Stimulated activated CD4-positive, alpha-beta T cell treated with anti-CD3 and anti-CD28 coated beads, Interleukin-2, amount 100 ng/mL, for 4 hours (primary cell): ENCODE results near the gene CLIC3.

Experiments used
- DNase-seq: peaks from one replicate; pipeline ENCODE4 v3.0.0-alpha.2; 2020; ENCODE audit warnings: low read depth

CLIC3 gene

GRCh38 chr9:136951541-136952320 is 44.6 kb downstream of the CLIC3 start, which contains the start of gene LCN12:
TSS of gene LCN12 (plus strand) at chr9:136952273. CDS start at chr9:136952328, 55 bp downstream.
- no peak for DNase-seq

GRCh38 chr9:136950656-136951276 is 45.6 kb downstream of the CLIC3 start:
- no peak for DNase-seq

- peak; percentile 93 for DNase-seq
Observed at GRCh38 chr9:136949817-136950655, 46.3 kb downstream of the CLIC3 start.

- DNase-seq: no peak
Observed at GRCh38 chr9:136949239-136949816, 47.0 kb downstream of the CLIC3 start.

- DNase-seq: no peak
Observed at GRCh38 chr9:136947955-136948510, 48.3 kb downstream of the CLIC3 start.

GRCh38 chr9:136947028-136947891 is 49.1 kb downstream of the CLIC3 start:
- DNase-seq: no peak

GRCh38 chr9:136946228-136947027 is 49.9 kb downstream of the CLIC3 start:
- DNase-seq: no peak

- no peak for DNase-seq
Observed at GRCh38 chr9:136945333-136946227, 50.8 kb downstream of the CLIC3 start.
